Activated naive CD4-positive, alpha-beta T cell treated with anti-CD3 and anti-CD28 coated beads, Interleukin-2, amount 10 ng/mL, durations not matched to agents 7 days and 5 days (primary cell): ENCODE measurements around the gene MTHFD1L.

ENCODE experiments used
- CTCF ChIA-PET: fragments of 350-600 bp; sonication (Branson Sonifier 250); formaldehyde crosslinking; loops from one replicate; lab custom pipeline; 2021; ENCODE audit warnings: antibody characterized with exemption; lab: Charles Lee
- DNase-seq: peaks from one replicate; pipeline ENCODE4 v3.0.0-alpha.2; 2020
- H3K27ac Mint-ChIP-seq: one replicate; pipeline ENCODE4 v1.8.0; 2021; ENCODE audit warnings: mild to moderate bottlenecking, moderate library complexity, mixed read lengths
- H3K27me3 Mint-ChIP-seq: one replicate; pipeline ENCODE4 v1.8.0; 2021; ENCODE audit warnings: mild to moderate bottlenecking, mixed read lengths
- H3K36me3 Mint-ChIP-seq: one replicate; pipeline ENCODE4 v1.8.0; 2021; ENCODE audit warnings: mixed read lengths
- H3K4me1 Mint-ChIP-seq: one replicate; pipeline ENCODE4 v1.8.0; 2021; ENCODE audit warnings: mixed read lengths
- H3K4me3 Mint-ChIP-seq: one replicate; pipeline ENCODE4 v1.8.0; 2021; ENCODE audit warnings: mild to moderate bottlenecking, moderate library complexity, mixed read lengths
- H3K9me3 Mint-ChIP-seq: one replicate; pipeline ENCODE4 v1.8.0; 2021; ENCODE audit warnings: mixed read lengths

MTHFD1L gene

GRCh38 chr6:150877928-150878327, 12.4 kb downstream of the MTHFD1L start:
- Mint-ChIP-seq H3K27me3 (no peaks in the 10 kb centered on the region), H3K27ac (no peak overlapping the region), H3K9me3 (no peaks in the 10 kb centered on the region), H3K36me3 (peaks cover 19% of the 10 kb centered on the region), H3K4me1 (peaks cover 5% of the 10 kb centered on the region), H3K4me3 (no peak overlapping the region)
- no peak for DNase-seq
- CTCF ChIA-PET: interaction anchor here (1.4 kb wide), 1 partner anchor 14 kb away, joined by 4 read pairs; no protein-coding TSS in a partner anchor

- Mint-ChIP-seq H3K27ac (peak overlapping the region; percentile 55), H3K27me3 (no peaks in the 10 kb centered on the region), H3K4me3 (no peak overlapping the region), H3K9me3 (no peaks in the 10 kb centered on the region), H3K4me1 (peaks cover 5% of the 10 kb centered on the region), H3K36me3 (peaks cover 21% of the 10 kb centered on the region)
- no peak for DNase-seq
- CTCF ChIA-PET: interaction anchor here (1.1 to 1.4 kb wide), 2 partner anchors 13 to 136 kb away, joined by 3 to 4 read pairs; no protein-coding TSS in a partner anchor
These were observed 13.1 kb downstream of the MTHFD1L start for GRCh38 chr6:150878347-150879213.

GRCh38 chr6:150880336-150880735, 14.8 kb downstream of the MTHFD1L start:
- Mint-ChIP-seq H3K27ac (no peak overlapping the region), H3K27me3 (no peaks in the 10 kb centered on the region), H3K4me1 (peaks cover 5% of the 10 kb centered on the region), H3K9me3 (no peaks in the 10 kb centered on the region), H3K4me3 (no peak overlapping the region), H3K36me3 (peaks cover 27% of the 10 kb centered on the region)
- DNase-seq: no peak
- CTCF ChIA-PET: interaction anchor here (0.8 kb wide), 1 partner anchor 11 kb away, joined by 3 read pairs; no protein-coding TSS in a partner anchor

- H3K27ac Mint-ChIP-seq: no peak overlapping the region
- CTCF ChIA-PET: interaction anchor here (1.3 to 1.8 kb wide), 3 partner anchors 9 to 65 kb away, joined by 3 to 14 read pairs (median 3); no protein-coding TSS in a partner anchor
- H3K9me3 Mint-ChIP-seq: no peaks in the 10 kb centered on the region
- DNase-seq: no peak
- H3K4me1 Mint-ChIP-seq: peaks cover 5% of the 10 kb centered on the region
- H3K27me3 Mint-ChIP-seq: no peaks in the 10 kb centered on the region
- H3K4me3 Mint-ChIP-seq: no peak overlapping the region
- peaks cover 34% of the 10 kb centered on the region for H3K36me3 Mint-ChIP-seq
These were observed 16.5 kb downstream of the MTHFD1L start for GRCh38 chr6:150881911-150882481.

GRCh38 chr6:150883521-150883920, 18.0 kb downstream of the MTHFD1L start:
- DNase-seq: no peak
- Mint-ChIP-seq H3K4me1 (peaks cover 4% of the 10 kb centered on the region), H3K27me3 (no peaks in the 10 kb centered on the region), H3K9me3 (no peaks in the 10 kb centered on the region), H3K4me3 (no peak overlapping the region), H3K36me3 (peaks cover 38% of the 10 kb centered on the region), H3K27ac (no peak overlapping the region)
- CTCF ChIA-PET: no interaction called here

DNA sequence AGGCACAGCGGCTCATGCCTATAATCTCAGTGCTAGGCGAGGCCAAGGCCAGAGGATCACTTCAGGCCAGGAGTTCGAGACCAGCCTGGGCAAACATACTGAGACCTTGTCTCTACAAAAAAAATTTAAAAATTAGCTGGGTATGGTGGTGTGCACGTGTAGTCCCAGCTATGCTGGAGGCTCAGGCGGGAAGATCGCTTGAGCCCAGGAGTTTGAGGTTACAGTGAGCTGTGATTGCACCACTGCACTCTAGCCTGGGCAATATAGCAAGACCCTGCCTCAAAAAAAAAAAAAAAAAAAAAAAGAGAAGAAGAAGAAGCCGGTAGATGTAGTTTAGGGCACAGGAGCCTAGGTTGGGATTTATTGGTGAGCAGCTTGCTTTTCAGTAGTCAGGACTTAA, 20.7 kb downstream of the MTHFD1L start:
- Mint-ChIP-seq H3K36me3 (peaks cover 36% of the 10 kb centered on the region), H3K27me3 (no peaks in the 10 kb centered on the region), H3K27ac (no peak overlapping the region), H3K9me3 (no peaks in the 10 kb centered on the region), H3K4me1 (no peaks in the 10 kb centered on the region), H3K4me3 (no peak overlapping the region)
- no peak for DNase-seq
- CTCF ChIA-PET: interaction anchor here (0.5 to 11.5 kb wide), 2 partner anchors 66 to 439 kb away, joined by 3 to 196 read pairs; no protein-coding TSS in a partner anchor

DNA sequence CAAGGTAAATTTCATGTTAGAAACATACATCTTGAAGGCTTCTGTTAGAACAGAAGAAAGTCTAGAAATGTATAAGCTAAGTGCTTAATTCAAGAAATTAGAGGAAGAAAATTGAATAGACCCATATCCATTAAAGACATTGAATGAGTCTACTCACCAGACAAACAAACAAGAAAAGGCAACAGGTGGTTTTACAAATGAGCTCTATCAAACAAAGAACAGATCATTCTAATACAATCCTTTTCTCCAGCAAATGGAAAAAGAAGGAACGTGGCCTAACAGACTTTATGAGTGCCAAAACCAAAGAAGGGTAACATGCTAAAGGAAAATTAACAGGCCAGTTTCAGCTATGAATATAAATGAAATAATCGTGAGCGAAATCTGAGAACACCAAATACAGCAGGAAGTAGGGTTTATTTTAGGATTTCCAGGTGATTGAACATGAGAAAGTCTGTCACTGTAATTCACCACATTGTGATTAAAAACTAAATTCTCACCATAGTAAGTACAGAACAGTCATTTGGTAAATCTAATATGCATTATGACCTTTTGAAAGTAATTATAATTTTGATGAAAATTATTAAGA, 22.6 kb downstream of the MTHFD1L start:
- H3K4me3 Mint-ChIP-seq: no peak overlapping the region
- H3K36me3 Mint-ChIP-seq: peaks cover 40% of the 10 kb centered on the region
- no peaks in the 10 kb centered on the region for H3K4me1 Mint-ChIP-seq
- CTCF ChIA-PET: interaction anchor here (0.8 to 11.5 kb wide), 3 partner anchors 21 to 437 kb away, joined by 3 to 196 read pairs (median 3); no protein-coding TSS in a partner anchor
- H3K27ac Mint-ChIP-seq: peak overlapping the region; percentile 12
- DNase-seq: no peak
- H3K27me3 Mint-ChIP-seq: no peaks in the 10 kb centered on the region
- no peaks in the 10 kb centered on the region for H3K9me3 Mint-ChIP-seq

DNA sequence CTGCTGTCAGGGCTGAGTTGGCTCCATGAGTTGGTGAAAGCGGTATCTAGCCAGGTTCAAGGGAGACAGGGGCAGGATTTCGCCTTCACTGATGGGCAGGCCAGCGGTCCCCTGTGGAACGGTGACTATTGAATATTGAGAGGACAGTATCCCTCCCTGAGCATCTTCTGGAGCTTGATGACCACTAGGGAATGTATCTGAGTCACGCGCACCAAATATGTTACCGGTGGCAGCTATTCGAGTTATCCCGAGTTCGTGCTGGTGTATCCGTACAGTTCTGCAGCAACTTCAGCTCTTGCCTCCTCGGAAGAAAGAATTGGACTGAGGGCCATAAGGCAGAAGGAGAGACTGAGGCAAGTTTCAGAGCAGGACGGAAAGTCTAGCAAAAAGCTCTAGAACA, 24.8 kb downstream of the MTHFD1L start:
- no peaks in the 10 kb centered on the region for H3K27me3 Mint-ChIP-seq
- H3K4me1 Mint-ChIP-seq: peaks cover 17% of the 10 kb centered on the region
- no peak overlapping the region for H3K4me3 Mint-ChIP-seq
- H3K27ac Mint-ChIP-seq: no peak overlapping the region
- H3K9me3 Mint-ChIP-seq: no peaks in the 10 kb centered on the region
- DNase-seq: no peak
- CTCF ChIA-PET: interaction anchor here (0.9 to 11.5 kb wide), 9 partner anchors 8 to 444 kb away, joined by 3 to 196 read pairs (median 9); no protein-coding TSS in a partner anchor
- peaks cover 30% of the 10 kb centered on the region for H3K36me3 Mint-ChIP-seq

DNA sequence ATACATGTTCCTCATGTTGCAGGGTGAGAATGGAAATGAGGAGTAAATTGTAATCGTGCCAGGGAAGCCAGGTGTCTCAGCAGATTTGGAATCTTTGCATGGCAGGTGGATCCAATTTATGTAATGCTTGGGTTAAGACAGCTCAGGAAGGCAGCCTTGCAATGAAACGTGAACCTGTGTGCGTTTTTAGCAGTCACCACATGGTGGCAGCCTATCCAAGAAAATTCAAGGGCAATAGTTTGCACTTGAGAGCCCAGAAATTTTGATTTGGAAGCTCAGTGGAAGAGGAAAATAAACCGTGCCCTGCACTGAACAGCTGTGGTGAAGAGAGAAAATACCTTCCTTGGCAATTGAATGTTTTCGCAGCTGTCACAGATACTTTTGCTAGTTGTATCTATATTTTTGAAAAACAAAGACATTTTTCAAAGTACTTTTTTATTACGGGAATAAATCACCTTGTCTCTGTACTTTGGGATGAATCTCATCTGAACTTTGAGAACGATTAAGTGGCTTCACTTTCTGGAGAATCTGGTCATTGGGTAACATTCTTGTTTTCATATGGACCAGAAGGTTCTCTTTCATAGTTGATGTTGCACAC, 26.5 kb downstream of the MTHFD1L start:
- H3K4me3 Mint-ChIP-seq: no peak overlapping the region
- H3K36me3 Mint-ChIP-seq: peaks cover 28% of the 10 kb centered on the region
- H3K4me1 Mint-ChIP-seq: peaks cover 31% of the 10 kb centered on the region
- CTCF ChIA-PET: interaction anchor here (0.5 to 11.5 kb wide), 28 partner anchors 8 to 447 kb away, joined by 3 to 196 read pairs (median 4); no protein-coding TSS in a partner anchor
- no peaks in the 10 kb centered on the region for H3K9me3 Mint-ChIP-seq
- DNase-seq: peak; percentile 76
- no peak overlapping the region for H3K27ac Mint-ChIP-seq
- H3K27me3 Mint-ChIP-seq: no peaks in the 10 kb centered on the region

DNA sequence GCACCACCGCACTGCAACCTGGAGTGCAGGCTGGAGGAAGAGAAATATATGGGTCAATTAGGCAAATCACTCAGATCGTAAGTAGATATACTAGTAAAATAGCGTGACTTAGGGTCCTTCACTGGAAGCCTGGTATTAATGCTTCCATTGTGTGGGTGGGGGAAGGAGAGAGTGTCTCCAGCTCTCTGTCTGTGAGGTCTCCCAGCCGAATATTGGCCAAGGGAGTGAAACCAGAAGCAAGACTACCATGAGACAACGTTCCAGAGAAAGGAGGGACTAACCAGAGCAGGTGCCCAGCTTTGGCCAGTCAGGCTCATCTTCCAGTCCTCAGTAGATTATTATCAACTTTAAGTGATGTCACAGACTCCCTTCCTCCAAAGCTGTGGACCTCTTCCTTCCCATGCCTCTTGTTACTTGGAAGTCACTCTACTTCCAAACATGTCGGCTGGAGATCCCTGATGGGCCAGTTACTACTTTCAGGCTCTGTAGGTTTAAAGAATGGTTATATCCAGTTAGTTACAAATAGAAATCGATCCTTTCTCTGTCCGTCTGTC, 28.8 kb downstream of the MTHFD1L start:
- Mint-ChIP-seq H3K9me3 (no peaks in the 10 kb centered on the region), H3K4me3 (no peak overlapping the region), H3K36me3 (peaks cover 19% of the 10 kb centered on the region), H3K27me3 (no peaks in the 10 kb centered on the region), H3K4me1 (peaks cover 37% of the 10 kb centered on the region), H3K27ac (peak overlapping the region; percentile 47)
- CTCF ChIA-PET: interaction anchor here (0.7 to 11.5 kb wide), 3 partner anchors 35 to 441 kb away, joined by 3 to 196 read pairs (median 32); no protein-coding TSS in a partner anchor
- no peak for DNase-seq

- no peak overlapping the region for H3K4me3 Mint-ChIP-seq
- CTCF ChIA-PET: interaction anchor here (0.7 to 11.5 kb wide), 5 partner anchors 34 to 430 kb away, joined by 3 to 196 read pairs (median 4); no protein-coding TSS in a partner anchor
- H3K9me3 Mint-ChIP-seq: no peaks in the 10 kb centered on the region
- H3K36me3 Mint-ChIP-seq: peaks cover 16% of the 10 kb centered on the region
- H3K27ac Mint-ChIP-seq: peak overlapping the region; percentile 86
- H3K4me1 Mint-ChIP-seq: peaks cover 37% of the 10 kb centered on the region
- peak; percentile 58 for DNase-seq
- H3K27me3 Mint-ChIP-seq: no peaks in the 10 kb centered on the region
These were observed 29.5 kb downstream of the MTHFD1L start for GRCh38 chr6:150894935-150895552.

DNA sequence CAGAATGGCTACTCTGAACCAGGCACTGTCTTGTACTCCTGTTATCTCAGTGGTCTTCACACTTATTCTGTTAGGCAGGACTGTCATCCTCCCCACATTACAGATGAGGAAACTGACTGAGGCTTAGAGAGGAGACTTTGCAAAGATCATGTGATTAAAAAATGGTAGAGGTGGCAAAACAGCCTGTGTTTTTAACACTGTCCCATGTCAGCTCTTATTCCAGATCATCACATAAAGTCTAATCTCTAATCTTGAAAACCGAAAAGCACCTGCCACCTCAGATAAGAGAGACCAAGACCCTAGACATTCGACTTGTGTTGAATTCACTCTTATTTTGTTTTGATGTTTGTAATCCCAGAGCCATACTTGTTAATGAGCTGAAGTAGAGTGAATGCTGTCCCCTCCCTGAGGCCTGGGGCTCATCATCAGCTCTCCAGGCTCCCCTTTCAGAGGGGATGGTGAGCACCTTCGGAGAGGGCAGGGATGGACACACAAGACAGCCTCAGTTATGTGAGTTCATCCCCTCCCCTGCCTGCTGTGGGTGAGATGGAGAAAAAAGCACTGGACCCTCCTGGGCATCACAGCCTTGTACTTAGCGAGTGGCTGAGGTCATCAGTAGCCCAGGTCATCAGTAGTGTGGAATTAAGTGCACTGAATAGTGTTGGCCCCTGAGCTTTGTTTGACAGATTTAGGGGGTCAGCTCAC, 30.6 kb downstream of the MTHFD1L start:
- Mint-ChIP-seq H3K27me3 (no peaks in the 10 kb centered on the region), H3K27ac (peak overlapping the region; percentile 86), H3K4me3 (no peak overlapping the region), H3K36me3 (peaks cover 18% of the 10 kb centered on the region), H3K9me3 (no peaks in the 10 kb centered on the region), H3K4me1 (peaks cover 37% of the 10 kb centered on the region)
- CTCF ChIA-PET: interaction anchor here (0.7 to 11.5 kb wide), 5 partner anchors 79 to 429 kb away, joined by 3 to 196 read pairs (median 4); no protein-coding TSS in a partner anchor
- no peak for DNase-seq
